ENCODE data around the gene BICD1. TPM values are rescaled to one million over a fixed set of nuclear protein-coding genes. Genes with fewer than 3 reads are reported as not detected.

Gene BICD1
- total and polyA plus RNA-seq, 10 donors: 8.5 to 62.9 (median 44.2) TPM

- no peak for DNase-seq
- WGBS, 5 donors: 40 to 82% (median 64%) methylated on average over 2 of the region's 2 CpGs
- Histone ChIP-seq H3K4me1 (peaks cover 0 to 7% (median 0%) of the 10 kb centered on the region in 6 donors), H3K27me3 (replicated peaks in 1 of 7) (no peaks in the 10 kb centered on the region), H3K36me3 (peaks cover 0 to 4% (median 1%) of the 10 kb centered on the region in 6 donors), H3K4me3 (no peak overlapping the region), H3K9me3 (no peaks in the 10 kb centered on the region), H3K27ac (no peak overlapping the region)
- intact Hi-C loops (cut with DNase I; ENCODE audit: low total_unique reads): no loop called here
- no peak for TF ChIP-seq POLR2A (IDR thresholded peaks at IDR 0.05)
- TF ChIP-seq POLR2AphosphoS5 (IDR thresholded peaks at IDR 0.05): no peak
- TF ChIP-seq, protein P1, sequence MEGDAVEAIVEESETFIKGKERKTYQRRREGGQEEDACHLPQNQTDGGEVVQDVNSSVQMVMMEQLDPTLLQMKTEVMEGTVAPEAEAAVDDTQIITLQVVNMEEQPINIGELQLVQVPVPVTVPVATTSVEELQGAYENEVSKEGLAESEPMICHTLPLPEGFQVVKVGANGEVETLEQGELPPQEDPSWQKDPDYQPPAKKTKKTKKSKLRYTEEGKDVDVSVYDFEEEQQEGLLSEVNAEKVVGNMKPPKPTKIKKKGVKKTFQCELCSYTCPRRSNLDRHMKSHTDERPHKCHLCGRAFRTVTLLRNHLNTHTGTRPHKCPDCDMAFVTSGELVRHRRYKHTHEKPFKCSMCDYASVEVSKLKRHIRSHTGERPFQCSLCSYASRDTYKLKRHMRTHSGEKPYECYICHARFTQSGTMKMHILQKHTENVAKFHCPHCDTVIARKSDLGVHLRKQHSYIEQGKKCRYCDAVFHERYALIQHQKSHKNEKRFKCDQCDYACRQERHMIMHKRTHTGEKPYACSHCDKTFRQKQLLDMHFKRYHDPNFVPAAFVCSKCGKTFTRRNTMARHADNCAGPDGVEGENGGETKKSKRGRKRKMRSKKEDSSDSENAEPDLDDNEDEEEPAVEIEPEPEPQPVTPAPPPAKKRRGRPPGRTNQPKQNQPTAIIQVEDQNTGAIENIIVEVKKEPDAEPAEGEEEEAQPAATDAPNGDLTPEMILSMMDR (IDR thresholded peaks at IDR 0.05 in 8 of 11, conservative IDR thresholded peaks at IDR 0.05 in 3 of 11): no peak
Measured at GRCh38 chr12:32211066-32211899, 104.6 kb downstream of the BICD1 start.

- intact Hi-C loops (cut with DNase I; ENCODE audit: low total_unique reads): no loop called here
- no peak overlapping the region for H3K27ac ChIP-seq
- no peak overlapping the region for H3K4me3 ChIP-seq
- no peak for DNase-seq
- H3K36me3 ChIP-seq: peaks cover 0 to 10% (median 4%) of the 10 kb centered on the region in 6 donors
- TF ChIP-seq POLR2A (IDR thresholded peaks at IDR 0.05) (no peak), POLR2AphosphoS5 (IDR thresholded peaks at IDR 0.05) (no peak)
- TF ChIP-seq, protein P1 (IDR thresholded peaks at IDR 0.05 in 8 of 11, conservative IDR thresholded peaks at IDR 0.05 in 3 of 11): no peak
- WGBS, 5 donors: 85 to 97% (median 95%) methylated on average over 2 of the region's 2 CpGs
- no peaks in the 10 kb centered on the region for H3K9me3 ChIP-seq
- no peaks in the 10 kb centered on the region for H3K27me3 ChIP-seq (replicated peaks in 1 of 7)
- peaks cover 0 to 7% (median 0%) of the 10 kb centered on the region in 6 donors for H3K4me1 ChIP-seq
Measured at GRCh38 chr12:32211900-32212156, 105.2 kb downstream of the BICD1 start.

DNA sequence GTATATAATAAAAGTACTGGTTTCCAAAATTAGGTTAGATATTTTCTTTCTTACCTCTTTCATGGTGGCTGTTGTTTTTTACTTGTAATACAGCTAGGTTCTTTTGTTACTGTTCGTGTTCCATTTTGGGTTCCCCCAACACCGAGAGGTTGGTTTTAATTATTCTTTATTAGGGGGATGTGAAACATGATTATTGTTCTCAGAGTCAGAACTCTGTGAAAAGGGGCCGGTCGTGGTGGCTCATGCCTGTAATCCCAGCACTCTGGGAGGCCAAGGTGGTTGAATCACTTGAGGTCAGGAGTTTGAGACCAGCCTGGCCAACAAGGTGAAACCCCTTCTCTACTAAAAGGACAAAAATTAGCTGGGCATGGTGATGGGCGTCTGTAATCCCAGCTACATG, 108.1 kb downstream of the BICD1 start:
- no peak for TF ChIP-seq POLR2A (IDR thresholded peaks at IDR 0.05)
- WGBS, 5 donors: 77 to 85% (median 80%) methylated on average over 5 of the region's 5 CpGs
- H3K27me3 ChIP-seq (replicated peaks in 1 of 7): no peaks in the 10 kb centered on the region

DNA sequence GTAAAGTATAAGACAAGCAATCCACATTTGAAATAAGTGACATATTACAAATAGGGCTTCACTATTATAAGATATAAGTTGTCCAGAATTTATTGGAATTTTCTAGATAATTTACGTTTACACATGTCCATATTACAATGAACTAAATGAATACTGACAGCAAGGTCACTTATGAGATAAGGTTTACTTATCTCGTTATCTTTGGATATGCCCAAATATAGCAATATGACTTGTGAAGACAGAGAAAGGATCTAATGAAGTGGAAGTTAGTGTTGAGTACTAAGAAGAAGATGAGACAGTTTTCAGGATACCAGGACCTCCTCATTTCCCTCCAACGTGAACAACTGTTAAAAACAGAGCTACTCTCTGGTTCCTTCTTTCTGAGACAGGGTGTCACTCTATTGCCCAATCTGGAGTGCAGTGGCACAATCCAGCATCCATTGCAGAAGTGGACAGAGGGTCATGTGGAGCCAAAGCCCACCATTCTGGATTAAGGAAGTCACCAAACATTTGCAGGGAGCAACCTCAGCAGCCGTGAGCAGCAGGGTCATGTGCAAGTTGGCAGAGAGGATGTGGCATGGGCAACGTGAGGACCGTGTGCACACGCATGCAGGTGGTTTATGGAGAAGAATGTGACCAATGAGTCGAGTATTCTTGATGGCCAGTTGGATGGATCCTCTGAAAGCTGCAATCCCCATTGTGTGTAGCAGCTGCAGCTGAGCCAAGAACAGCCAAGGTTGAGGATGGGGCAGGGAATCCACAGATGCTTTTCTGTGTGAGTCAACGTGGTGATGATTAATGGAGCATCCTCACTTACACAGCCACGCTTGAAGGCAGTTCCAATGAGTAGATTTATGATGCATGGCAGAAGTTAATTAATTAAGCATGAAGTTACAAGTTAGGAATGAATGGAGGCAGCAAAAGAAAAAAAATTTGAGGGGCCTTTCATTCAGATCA, 111.0 kb downstream of the BICD1 start:
- H3K27me3 ChIP-seq (replicated peaks in 1 of 7): no peaks in the 10 kb centered on the region
- no peak for DNase-seq
- peaks cover 0 to 27% (median 13%) of the 10 kb centered on the region in 6 donors for H3K36me3 ChIP-seq
- WGBS, 5 donors: 61 to 85% (median 73%) methylated on average over 10 of the region's 10 CpGs
- H3K27ac ChIP-seq: no peak overlapping the region
- no peak overlapping the region for H3K4me3 ChIP-seq
- H3K9me3 ChIP-seq: no peaks in the 10 kb centered on the region
- intact Hi-C loops (cut with DNase I; ENCODE audit: low total_unique reads): no loop called here
- TF ChIP-seq, protein P1 (IDR thresholded peaks at IDR 0.05 in 8 of 11, conservative IDR thresholded peaks at IDR 0.05 in 3 of 11): no peak
- TF ChIP-seq POLR2A (IDR thresholded peaks at IDR 0.05) (no peak), POLR2AphosphoS5 (IDR thresholded peaks at IDR 0.05) (peak in 1 of 3 donors; percentile 30)
- H3K4me1 ChIP-seq: peaks cover 0 to 3% (median 0%) of the 10 kb centered on the region in 6 donors

More for the DNA sequence above, 108.1 kb downstream of the BICD1 start:
- peaks cover 0 to 27% (median 13%) of the 10 kb centered on the region in 6 donors for H3K36me3 ChIP-seq
- intact Hi-C loops (cut with DNase I; ENCODE audit: low total_unique reads): no loop called here
- no peak overlapping the region for H3K4me3 ChIP-seq
- H3K9me3 ChIP-seq: no peaks in the 10 kb centered on the region
- DNase-seq: no peak
- no peak overlapping the region for H3K27ac ChIP-seq
- peaks cover 0 to 9% (median 0%) of the 10 kb centered on the region in 6 donors for H3K4me1 ChIP-seq

All from spleen (tissue), 11 donors.